ENCODE measurements around the gene USP49.

DNA sequence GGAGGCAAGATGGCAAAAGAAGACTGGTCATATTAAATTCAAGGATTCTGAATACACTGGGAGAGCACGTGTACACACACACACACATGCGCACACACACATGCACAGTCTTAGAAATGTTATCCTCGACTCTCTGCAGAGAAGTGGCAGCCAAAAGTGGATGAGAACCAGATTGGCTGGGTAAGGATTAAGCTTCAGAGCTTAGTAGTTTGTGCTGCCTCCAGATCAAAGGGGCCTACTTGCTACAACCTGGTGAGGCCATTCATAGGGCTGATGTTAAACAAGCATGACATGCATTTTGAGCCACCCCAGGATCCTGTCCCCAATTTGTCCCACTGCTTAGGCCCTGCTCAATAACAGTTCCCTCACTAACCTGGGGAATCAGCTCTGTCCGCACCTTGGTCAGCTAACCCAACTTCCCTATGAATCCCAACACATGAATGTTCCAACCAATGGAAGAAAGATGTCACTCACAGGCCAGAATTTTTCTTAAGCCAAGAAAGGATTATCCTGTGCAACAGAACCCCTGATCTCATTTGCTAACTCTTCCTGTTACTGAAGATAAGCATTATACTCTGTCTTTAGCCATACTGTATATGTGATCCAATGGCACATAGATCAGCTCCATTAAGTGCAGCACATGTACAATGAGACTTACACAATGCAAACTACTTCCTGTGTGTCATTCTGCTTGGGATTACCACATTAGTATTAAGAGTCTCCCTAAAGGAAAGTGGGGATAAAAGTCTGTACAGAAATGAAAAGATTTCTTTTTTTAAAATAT lies 76.7 kb downstream of the USP49 start:
- TF ChIP-seq, protein P1, sequence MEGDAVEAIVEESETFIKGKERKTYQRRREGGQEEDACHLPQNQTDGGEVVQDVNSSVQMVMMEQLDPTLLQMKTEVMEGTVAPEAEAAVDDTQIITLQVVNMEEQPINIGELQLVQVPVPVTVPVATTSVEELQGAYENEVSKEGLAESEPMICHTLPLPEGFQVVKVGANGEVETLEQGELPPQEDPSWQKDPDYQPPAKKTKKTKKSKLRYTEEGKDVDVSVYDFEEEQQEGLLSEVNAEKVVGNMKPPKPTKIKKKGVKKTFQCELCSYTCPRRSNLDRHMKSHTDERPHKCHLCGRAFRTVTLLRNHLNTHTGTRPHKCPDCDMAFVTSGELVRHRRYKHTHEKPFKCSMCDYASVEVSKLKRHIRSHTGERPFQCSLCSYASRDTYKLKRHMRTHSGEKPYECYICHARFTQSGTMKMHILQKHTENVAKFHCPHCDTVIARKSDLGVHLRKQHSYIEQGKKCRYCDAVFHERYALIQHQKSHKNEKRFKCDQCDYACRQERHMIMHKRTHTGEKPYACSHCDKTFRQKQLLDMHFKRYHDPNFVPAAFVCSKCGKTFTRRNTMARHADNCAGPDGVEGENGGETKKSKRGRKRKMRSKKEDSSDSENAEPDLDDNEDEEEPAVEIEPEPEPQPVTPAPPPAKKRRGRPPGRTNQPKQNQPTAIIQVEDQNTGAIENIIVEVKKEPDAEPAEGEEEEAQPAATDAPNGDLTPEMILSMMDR (conservative IDR thresholded peaks at IDR 0.05 in 1 of 2, IDR thresholded peaks at IDR 0.05 in 1 of 2; ENCODE audit: low read depth in 1 of 2, low read length in 2 of 2), result no peak
- no peak for TF ChIP-seq EZH2 (IDR thresholded peaks at IDR 0.05; ENCODE audit: low read length, missing control alignments)

Data from fibroblast of lung (primary cell).